NCI-H1930 (cell line): ENCODE measurements around the gene FEV.

Source experiments
- DNase-seq, 2 experiments: peaks; one replicate each; lab custom pipeline; 2025; lab: John Stamatoyannopoulos, UW

FEV gene

DNA sequence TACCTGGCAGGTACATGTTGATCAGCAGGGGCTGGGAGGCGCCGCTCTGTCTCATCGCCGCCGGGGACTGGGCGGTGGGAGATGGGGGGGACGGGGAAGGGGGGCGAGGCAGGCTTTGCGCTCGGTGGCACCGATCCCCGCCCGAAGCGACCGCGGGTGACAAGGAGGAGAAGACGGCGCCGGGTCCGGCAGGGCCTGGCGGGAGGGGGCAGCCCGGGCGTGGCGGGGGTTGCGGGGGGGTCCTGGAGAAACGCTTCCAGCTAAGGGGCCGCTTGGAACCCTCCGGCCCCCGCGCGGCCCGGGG, at the start of gene FEV:
Gene FEV, minus strand, starts transcription at position 164 of the 304 bp plus-strand sequence. Its CDS starts 109 bp downstream, at position 55.
- DNase-seq, result no peak

DNA sequence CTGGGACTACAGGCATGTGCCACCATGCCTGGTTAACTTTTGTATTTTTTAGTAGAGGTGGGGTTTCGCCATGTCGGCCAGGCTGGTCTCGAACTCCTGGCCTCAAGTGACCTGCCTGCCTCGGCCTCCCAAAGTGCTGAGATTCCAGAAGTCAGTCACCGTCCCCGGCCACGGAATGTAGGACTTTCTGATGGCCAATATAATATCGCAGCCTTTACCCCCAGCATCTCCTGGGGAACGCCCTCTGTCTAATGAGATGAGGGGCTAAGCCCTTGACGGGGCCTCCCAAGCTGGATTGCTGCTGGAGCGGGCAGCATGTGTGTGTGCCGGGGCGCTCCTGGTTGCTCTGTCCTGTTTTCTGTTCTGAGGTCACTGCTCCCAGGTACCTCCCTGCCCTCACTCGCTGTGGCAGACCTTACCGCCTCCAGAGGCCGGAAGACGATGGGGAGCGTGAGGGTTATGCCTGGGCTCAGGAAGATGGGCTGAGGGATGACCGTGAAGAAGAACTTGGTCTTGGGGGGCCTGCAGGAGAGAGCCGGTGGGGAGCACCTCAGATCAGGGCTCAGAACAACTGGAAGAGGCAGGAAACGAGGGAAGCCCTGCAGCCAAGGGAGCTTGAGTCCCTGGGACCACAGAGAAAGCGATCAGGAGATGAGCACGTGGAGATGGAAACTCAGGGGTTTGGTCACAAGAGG, 47.2 kb upstream of the FEV start:
- DNase-seq, result no peak

GRCh38 chr2:219031005-219031738, 46.2 kb upstream of the FEV start:
- DNase-seq, result no peak

DNA sequence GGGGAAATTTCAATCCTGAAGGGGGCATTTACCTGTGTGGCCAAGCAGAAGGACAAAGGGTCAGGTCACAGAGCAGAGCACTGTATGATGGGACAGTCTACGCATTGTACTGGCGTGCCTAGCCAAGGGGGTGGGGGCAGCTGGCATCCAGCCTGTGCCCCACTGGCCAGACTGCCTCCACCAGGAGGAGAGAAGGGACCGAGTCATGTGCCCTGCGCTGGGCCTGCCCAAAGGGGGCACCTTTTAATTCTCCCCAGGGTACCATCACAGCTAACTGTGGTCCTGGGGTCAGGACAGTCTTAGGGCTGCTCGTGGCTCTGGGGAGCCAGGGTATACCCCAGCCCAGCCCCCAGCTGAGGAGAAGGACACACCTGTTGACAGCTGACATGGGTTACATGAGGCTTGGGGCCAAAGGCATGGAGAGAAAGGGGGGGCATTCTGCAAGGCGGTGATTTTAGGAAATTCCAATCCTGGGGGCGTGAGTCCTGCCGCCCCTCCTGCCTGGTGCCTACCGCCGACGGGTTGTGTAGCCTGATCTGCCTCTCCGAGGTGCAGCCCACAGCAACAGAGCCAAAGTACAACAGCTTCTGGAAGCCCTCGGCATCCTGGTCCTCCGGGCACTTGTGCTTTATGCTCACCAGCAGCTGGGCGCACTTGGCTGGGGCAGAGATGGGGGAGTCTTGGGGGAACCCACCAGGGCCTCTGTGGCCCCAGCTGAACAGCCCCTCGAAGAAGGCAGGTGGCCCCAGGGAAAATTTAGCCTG, 45.4 kb upstream of the FEV start:
- no peak for DNase-seq

DNA sequence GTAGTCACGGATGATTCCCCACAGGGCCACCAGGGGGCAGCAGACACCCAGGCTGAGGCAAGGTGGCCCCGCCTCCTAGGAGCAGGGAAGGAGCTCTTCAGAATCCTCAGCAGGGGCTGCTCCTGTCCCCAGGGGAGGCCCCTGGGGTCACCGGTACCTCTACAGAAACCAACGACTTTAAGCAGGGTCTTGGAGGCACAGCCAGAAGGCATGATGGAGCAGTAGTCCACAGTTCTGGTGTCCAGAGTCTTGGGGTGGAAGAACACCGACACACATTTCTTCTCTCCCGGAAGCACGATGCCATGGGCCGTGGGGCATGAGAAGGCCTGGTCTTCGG, 44.8 kb upstream of the FEV start:
- peak; percentile 63 to 78 for DNase-seq

DNA sequence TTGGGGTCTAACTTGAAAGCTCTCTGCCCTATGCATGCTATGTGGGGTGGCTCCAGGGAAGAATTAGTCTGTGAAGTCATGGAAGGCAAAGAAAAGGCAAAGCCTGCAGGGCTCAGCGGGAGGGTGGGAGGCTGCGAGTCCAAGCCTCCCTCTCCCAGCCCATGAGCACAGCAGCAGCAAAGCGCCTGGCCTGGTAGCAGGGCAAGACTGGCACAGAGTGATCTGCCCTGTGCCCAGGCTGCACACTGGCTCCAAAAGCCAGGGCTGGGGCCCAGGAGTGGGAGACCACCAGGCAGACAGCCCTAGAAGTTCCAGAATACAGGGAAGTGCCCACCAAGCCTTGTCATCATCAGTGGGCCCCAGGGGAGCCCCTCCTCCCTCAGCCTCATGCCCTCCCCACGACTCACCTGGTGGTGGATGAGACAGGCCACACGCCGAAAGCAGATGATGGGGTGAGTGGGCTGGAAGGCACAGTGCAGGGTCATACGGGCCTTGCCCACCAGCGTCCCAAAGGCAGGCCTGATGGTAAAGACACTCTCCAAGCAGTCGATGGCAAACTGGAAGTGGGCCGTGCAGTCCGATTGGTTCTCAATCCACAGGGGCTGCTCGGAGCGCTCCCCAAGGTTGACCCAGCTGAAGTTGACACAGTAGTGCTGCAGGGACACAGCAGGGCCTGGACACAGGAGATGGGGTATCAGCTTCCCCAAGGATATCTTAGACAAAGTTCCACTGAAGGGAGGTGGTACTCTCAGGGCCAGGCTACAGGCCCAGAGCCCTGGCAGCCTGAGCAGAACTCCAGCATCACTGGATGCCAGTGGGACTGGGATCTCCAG, 44.2 kb upstream of the FEV start:
- no peak for DNase-seq

DNA sequence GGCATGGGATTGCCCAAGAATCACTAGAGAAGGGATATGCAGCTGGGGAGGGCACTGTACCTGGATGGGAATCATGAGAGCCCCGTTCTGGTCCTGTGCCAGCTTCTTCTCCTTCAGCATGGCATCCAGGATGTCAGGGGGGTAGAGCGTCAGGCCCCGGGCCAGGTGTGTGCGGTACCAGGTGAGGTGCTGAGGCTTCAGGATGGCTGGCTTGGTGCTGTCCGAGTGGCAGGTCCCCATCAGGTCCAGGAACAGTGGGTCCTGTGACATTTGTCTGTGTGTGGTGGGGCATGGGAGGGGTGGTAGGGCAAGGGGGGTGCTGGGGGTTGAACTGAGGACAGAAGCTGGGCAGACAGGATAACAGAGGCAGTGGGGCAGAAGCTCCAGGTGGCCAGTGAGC, 43.2 kb upstream of the FEV start:
- no peak for DNase-seq

DNA sequence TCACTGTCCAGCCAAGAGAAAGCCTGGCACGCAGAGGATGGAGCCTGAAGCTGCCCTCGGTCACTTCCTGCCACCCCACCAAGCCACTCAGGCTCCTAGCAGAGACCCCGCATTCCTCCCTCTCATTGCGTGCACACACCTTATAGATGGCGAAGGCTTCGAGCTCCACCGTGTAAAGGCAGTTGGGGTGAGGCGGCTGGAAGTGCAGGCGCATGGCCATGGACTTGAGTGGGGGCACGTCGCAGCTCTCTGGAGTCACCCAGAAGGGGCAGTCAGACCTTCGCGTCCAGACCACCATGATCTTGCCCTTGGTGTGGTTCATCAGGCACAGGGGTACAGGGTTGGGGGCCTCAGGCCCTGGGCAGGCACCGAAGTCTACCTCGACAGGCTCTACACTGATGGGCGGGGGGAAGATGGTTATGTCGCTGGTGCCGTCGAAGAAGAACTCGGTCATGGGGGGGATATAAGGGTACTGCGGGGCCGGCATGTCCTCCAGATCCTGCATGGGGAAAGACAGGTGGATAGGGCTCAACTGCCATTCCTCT, 42.6 kb upstream of the FEV start:
- no peak for DNase-seq

- DNase-seq, result no peak
Measured at GRCh38 chr2:219026946-219027345, 42.0 kb upstream of the FEV start.

GRCh38 chr2:219025637-219026585, 40.9 kb upstream of the FEV start:
- DNase-seq, result no peak

DNA sequence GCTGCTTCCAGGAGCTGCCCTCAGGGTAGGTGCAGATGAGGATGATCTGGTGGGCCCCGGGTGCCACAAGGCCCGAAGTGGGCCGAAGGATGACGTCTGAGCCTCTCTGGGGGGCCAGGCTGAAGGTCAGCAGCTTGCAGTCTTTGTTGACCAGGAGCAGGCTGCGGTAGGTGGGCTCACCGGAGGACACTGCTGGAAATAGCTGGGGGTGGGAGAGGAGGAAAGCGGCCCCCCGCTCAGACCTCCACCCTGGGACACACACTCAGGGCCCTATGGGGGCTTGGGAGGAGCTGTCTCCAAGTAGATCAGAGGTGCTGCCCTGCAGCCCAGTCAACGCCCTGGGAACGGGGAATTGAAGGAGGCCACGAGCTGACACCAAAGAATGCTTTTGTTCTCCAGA, 39.1 kb upstream of the FEV start:
- no peak for DNase-seq

- no peak for DNase-seq
Measured at GRCh38 chr2:219023045-219023605, 38.1 kb upstream of the FEV start.

DNA sequence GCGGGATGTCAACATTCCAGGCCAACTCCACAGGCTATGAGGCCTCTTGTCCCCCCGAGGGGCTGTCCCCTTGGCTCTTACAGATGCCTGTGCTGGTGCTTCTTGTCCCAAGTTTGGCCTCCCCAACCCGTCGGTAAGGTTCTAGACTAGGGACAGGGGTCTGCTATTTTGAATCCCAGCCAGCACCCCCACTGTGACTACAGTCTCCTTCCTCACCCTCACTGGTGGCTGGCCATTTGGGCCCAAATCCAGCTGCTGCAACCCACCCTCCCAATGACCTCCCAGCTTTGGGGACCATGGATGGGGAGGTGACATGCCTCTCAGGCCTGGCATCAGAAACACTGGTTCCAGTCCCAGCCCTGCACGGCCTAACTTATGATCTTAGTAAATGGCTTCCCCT, 37.6 kb upstream of the FEV start:
- DNase-seq, result no peak

GRCh38 chr2:219022041-219022440, 37.1 kb upstream of the FEV start:
- no peak for DNase-seq

GRCh38 chr2:219021591-219021990, 36.6 kb upstream of the FEV start:
- DNase-seq, result no peak

- no peak for DNase-seq
Measured at GRCh38 chr2:219020604-219021365, 35.8 kb upstream of the FEV start.

DNA sequence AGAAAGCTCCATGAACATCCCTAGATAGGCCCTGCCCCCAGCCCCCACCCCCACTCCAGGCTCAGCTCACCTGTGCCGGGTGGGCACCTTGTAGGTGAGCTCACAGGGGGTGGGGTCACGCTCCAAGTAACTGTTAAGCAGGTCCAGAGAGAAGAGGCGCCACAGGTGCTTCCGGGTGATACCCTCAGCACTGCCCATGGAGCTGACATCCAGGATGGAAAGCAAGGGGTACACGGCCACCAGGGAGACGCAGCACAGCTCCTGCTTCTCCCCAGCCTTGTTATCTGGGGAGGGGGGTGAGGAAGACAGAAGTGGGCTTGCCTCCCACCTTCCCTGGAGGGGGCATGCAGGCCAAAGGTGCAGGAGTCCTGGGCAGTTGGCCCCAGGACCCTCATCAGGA, 34.5 kb upstream of the FEV start:
- DNase-seq, result no peak

DNA sequence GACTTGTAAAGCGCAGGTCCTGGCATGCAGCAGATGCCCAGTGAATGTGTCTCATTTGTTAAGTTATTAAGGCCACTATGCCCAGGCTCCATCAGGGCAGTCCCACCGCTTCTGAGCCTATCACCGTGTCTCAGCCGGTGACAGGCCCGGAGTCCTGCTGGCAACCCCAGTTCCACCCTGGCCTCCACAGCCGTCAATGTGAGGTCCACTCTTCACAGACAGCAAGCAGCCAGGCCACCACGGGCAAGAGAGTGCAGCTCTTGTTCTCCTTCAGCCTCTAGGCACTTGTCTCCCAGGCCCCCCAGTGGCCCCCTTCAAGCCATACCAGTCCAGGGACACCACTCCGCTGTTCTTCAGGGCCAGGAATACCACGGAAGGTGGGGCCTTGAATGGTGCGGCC, 33.7 kb upstream of the FEV start:
- DNase-seq, result no peak

GRCh38 chr2:219018286-219018685, 33.3 kb upstream of the FEV start:
- DNase-seq, result no peak
